HL-60 (cell line): ENCODE measurements around the gene TDRD9.

Source experiments
- DNase-seq, 2 experiments: peaks; one replicate each; pipeline ENCODE4 v3.0.0-alpha.2; 2010 to 2020; ENCODE audit warnings: low read depth in 1 of 2, low spot score in 1 of 2
- H3K27ac ChIP-seq: fragments of 250-450 bp; sonication (Bioruptor Pico); replicated peaks from 2 replicates; pipeline ENCODE4 v1.5.1; 2020; ENCODE audit warnings: mild to moderate bottlenecking, moderate library complexity
- H3K27me3 ChIP-seq: fragments of 250-450 bp; sonication (Bioruptor Pico); 2 replicates; pipeline ENCODE4 v1.5.1; 2021; ENCODE audit warnings: mild to moderate bottlenecking, moderate library complexity; ENCODE audit not compliant: insufficient read depth, poor library complexity, severe bottlenecking
- H3K4me3 ChIP-seq: replicated peaks from 2 replicates; pipeline ENCODE4 v1.5.1; 2011; ENCODE audit warnings: mild to moderate bottlenecking, control low read depth, low read length; ENCODE audit not compliant: insufficient read depth
- GABPA ChIP-seq: IDR thresholded peaks from 2 replicates; pipeline ENCODE4 v1.6.1; 2012; ENCODE audit warnings: low read depth
- POLR2AphosphoS5 ChIP-seq: IDR thresholded peaks from 2 replicates; pipeline ENCODE4 v1.6.1; 2012; ENCODE audit warnings: low read depth
- SPI1 ChIP-seq: IDR thresholded peaks from 2 replicates; pipeline ENCODE4 v1.6.1; 2012; ENCODE audit warnings: low read depth, mild to moderate bottlenecking, borderline replicate concordance
- long read RNA-seq: library from polyadenylated mRNA; unstranded; transcript quantifications from one replicate; pipeline ENCODE4 v2.0.0, GENCODE V29; 2020
- TF ChIP-seq, protein P1 (sequence below): IDR thresholded peaks from one replicate; pipeline ENCODE4 v1.5.1; 2011; ENCODE audit warnings: low read length, control low read depth, inconsistent platforms; ENCODE audit not compliant: insufficient read depth
- TF ChIP-seq, protein P2 (sequence below): IDR thresholded peaks from 2 replicates; pipeline ENCODE4 v1.6.1; 2012; ENCODE audit warnings: low read depth; ENCODE audit not compliant: insufficient replicate concordance

The TDRD9 gene, protein sequence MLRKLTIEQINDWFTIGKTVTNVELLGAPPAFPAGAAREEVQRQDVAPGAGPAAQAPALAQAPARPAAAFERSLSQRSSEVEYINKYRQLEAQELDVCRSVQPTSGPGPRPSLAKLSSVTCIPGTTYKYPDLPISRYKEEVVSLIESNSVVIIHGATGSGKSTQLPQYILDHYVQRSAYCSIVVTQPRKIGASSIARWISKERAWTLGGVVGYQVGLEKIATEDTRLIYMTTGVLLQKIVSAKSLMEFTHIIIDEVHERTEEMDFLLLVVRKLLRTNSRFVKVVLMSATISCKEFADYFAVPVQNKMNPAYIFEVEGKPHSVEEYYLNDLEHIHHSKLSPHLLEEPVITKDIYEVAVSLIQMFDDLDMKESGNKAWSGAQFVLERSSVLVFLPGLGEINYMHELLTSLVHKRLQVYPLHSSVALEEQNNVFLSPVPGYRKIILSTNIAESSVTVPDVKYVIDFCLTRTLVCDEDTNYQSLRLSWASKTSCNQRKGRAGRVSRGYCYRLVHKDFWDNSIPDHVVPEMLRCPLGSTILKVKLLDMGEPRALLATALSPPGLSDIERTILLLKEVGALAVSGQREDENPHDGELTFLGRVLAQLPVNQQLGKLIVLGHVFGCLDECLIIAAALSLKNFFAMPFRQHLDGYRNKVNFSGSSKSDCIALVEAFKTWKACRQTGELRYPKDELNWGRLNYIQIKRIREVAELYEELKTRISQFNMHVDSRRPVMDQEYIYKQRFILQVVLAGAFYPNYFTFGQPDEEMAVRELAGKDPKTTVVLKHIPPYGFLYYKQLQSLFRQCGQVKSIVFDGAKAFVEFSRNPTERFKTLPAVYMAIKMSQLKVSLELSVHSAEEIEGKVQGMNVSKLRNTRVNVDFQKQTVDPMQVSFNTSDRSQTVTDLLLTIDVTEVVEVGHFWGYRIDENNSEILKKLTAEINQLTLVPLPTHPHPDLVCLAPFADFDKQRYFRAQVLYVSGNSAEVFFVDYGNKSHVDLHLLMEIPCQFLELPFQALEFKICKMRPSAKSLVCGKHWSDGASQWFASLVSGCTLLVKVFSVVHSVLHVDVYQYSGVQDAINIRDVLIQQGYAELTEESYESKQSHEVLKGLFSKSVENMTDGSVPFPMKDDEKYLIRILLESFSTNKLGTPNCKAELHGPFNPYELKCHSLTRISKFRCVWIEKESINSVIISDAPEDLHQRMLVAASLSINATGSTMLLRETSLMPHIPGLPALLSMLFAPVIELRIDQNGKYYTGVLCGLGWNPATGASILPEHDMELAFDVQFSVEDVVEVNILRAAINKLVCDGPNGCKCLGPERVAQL (N-terminal part only)
- long read RNA-seq = 0 reads

DNA sequence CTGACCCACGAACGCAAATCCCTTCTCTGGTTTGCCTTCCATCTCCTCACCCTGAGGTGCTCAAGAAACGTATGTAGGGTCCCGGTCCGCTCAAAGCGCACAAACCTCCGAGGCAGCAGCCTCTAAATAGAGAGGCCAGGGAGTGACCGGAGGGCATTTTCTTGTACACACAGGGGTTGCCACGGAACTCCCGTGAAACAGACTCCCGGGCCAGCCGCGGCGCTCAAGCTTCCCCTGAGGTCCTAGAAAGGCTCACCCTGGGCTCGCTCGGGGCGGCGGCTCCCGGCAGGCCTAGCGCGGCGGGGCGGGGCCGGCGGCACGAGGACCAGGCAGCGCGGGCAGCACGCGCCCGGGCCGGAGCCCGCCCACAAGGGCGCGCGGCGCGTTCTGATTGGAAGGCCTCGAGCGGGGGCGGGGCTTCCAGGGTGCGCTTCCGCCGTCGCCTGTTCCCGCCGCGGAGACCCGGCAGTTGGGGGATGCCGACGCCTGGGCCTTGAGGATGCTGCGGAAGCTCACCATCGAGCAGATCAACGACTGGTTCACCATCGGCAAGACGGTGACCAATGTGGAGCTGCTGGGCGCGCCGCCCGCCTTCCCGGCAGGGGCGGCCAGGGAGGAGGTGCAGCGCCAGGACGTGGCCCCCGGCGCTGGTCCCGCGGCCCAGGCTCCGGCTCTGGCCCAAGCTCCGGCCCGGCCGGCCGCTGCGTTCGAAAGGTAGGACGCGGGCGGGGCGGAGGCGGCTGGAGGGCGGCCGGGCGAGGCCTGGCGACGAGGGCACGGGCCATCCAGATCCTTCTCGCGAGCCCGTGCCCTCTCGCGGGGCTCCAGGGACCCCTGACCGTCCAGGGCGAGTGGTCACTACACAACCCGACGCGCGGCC lies at the start of gene TDRD9:
Gene TDRD9 (plus strand): TSS at position 446 of the 880 bp plus-strand sequence. CDS start 54 bp downstream, at position 500.
- no peak for DNase-seq
- no peak within 1 kb of the TSS for H3K27ac ChIP-seq
- no peaks in the 10 kb centered on the region for H3K27me3 ChIP-seq
- H3K4me3 ChIP-seq = no peak within 1 kb of the TSS
- TF ChIP-seq, protein P1, sequence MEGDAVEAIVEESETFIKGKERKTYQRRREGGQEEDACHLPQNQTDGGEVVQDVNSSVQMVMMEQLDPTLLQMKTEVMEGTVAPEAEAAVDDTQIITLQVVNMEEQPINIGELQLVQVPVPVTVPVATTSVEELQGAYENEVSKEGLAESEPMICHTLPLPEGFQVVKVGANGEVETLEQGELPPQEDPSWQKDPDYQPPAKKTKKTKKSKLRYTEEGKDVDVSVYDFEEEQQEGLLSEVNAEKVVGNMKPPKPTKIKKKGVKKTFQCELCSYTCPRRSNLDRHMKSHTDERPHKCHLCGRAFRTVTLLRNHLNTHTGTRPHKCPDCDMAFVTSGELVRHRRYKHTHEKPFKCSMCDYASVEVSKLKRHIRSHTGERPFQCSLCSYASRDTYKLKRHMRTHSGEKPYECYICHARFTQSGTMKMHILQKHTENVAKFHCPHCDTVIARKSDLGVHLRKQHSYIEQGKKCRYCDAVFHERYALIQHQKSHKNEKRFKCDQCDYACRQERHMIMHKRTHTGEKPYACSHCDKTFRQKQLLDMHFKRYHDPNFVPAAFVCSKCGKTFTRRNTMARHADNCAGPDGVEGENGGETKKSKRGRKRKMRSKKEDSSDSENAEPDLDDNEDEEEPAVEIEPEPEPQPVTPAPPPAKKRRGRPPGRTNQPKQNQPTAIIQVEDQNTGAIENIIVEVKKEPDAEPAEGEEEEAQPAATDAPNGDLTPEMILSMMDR = no peak
- TF ChIP-seq GABPA (no peak), SPI1 (no peak), POLR2AphosphoS5 (no peak)
- TF ChIP-seq, protein P2, sequence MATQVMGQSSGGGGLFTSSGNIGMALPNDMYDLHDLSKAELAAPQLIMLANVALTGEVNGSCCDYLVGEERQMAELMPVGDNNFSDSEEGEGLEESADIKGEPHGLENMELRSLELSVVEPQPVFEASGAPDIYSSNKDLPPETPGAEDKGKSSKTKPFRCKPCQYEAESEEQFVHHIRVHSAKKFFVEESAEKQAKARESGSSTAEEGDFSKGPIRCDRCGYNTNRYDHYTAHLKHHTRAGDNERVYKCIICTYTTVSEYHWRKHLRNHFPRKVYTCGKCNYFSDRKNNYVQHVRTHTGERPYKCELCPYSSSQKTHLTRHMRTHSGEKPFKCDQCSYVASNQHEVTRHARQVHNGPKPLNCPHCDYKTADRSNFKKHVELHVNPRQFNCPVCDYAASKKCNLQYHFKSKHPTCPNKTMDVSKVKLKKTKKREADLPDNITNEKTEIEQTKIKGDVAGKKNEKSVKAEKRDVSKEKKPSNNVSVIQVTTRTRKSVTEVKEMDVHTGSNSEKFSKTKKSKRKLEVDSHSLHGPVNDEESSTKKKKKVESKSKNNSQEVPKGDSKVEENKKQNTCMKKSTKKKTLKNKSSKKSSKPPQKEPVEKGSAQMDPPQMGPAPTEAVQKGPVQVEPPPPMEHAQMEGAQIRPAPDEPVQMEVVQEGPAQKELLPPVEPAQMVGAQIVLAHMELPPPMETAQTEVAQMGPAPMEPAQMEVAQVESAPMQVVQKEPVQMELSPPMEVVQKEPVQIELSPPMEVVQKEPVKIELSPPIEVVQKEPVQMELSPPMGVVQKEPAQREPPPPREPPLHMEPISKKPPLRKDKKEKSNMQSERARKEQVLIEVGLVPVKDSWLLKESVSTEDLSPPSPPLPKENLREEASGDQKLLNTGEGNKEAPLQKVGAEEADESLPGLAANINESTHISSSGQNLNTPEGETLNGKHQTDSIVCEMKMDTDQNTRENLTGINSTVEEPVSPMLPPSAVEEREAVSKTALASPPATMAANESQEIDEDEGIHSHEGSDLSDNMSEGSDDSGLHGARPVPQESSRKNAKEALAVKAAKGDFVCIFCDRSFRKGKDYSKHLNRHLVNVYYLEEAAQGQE = no peak

DNA sequence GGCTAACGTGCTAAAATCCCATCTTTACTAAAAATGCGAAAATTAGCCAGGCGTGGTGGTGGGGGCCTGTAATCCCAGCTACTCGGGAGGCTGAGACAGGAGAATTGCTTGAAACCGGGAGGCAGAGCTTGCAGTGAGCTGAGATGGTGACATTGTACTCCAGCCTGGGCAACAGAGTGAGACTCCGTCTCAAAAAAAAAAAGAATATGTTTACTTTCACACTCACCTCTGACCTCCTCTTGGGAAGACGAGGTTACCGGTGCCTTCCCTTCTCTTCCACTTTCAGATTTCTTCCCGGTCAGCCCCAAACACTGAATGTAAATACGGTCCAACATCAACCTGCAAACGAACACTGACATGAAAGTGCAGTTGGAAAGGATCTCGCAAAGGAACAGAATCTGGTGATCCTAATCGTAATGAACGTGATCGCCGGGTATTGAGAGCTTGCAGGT lies 49.1 kb upstream of the TDRD9 start:
- Histone ChIP-seq H3K4me3 (no peak overlapping the region), H3K27me3 (peaks cover 28% of the 10 kb centered on the region), H3K27ac (no peak overlapping the region)
- TF ChIP-seq SPI1 (no peak), GABPA (no peak)
- no peak for DNase-seq

DNA sequence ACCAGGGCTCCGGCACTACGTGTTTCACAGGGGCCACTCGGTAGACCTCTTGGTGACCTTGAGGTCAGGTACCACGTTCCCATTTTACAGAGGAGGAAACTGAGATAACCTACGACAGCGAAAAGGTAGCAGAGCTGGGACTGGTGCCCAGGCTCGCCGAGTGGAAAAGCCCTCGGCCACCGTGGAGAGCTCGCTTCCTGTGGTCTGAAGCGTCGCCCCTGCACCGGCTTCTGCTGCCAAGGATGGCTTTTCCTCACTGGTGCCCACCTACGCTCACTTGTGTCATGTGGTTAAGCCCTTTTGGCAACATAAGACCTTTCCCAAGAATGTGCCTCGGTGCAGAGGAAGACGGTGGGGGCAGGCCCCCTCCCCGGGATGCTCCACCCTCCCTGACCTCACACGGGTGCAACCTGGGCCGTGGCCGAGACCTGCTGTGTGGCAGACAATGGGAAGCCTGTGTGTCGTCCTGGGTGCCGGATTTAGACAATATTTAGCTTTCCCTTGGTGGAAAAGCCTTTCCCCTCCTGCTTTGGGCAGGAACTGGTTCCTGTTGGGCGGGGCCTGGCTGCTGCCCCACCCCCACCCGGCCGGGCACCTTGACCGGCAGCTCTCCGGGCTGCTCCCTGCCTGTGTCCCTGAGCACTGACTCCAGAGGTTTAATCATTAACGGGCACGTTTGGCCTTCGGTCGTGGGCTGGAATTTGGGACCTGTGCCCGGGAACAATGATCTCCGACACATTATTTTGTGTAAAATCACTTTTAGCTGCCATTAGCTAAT lies 48.5 kb upstream of the TDRD9 start:
- Histone ChIP-seq H3K27me3 (peaks cover 28% of the 10 kb centered on the region), H3K4me3 (0 out of 2 replicates have a peak overlapping the region, but pooled peaks have one; percentile 7), H3K27ac (no peak overlapping the region)
- DNase-seq = no peak
- TF ChIP-seq GABPA = no peak
- TF ChIP-seq POLR2AphosphoS5 = no peak
- TF ChIP-seq, protein P1 = no peak
- TF ChIP-seq, protein P2 = no peak
- no peak for TF ChIP-seq SPI1
